H1 (cell line): ENCODE results near the gene NDUFA11. TPM values are rescaled to one million over a fixed set of nuclear protein-coding genes. Genes with fewer than 3 reads are reported as not detected.

ENCODE experiments used
- CTCF ChIA-PET: fragments of 300-600 bp; sonication (Branson Sonifier 250); formaldehyde crosslinking; loops from one replicate; lab custom pipeline; 2021; ENCODE audit not compliant: partially characterized antibody; lab: Charles Lee
- POLR2A ChIA-PET: fragments of 300-600 bp; sonication (Branson Sonifier 250); formaldehyde crosslinking; loops from one replicate; lab custom pipeline; 2021; ENCODE audit warnings: inconsistent platforms; ENCODE audit not compliant: partially characterized antibody; lab: Charles Lee
- DNase-seq, 2 experiments: peaks; one replicate each; pipeline versions ENCODE4 v3.0.0 to v3.0.0-alpha.2; 2010 to 2022; ENCODE audit warnings: low spot score in 2 of 2, low read depth in 1 of 2, mixed read lengths in 1 of 2
- FAIRE-seq: peaks from 2 replicates; lab custom pipeline; 2011; peaks lifted over from hg19 to GRCh38; lab: Jason Lieb, UNC
- H2AFZ ChIP-seq: 2 replicates; pipeline ENCODE4 v1.8.1; 2012; ENCODE audit warnings: low read length, inconsistent platforms
- H2AK5ac ChIP-seq: 2 replicates; pipeline ENCODE4 v1.6.1; 2013; ENCODE audit warnings: low read depth, low read length
- H2BK120ac ChIP-seq: replicated peaks from 2 replicates; pipeline ENCODE3; 2013; ENCODE audit warnings: low read depth, low read length, inconsistent platforms
- H2BK12ac ChIP-seq: 2 replicates; pipeline ENCODE4 v1.6.1; 2013; ENCODE audit warnings: low read depth, low read length
- H2BK15ac ChIP-seq: 2 replicates; pipeline ENCODE4 v1.6.1; 2013; ENCODE audit warnings: low read length
- H2BK20ac ChIP-seq: 2 replicates; pipeline ENCODE4 v1.6.1; 2013; ENCODE audit warnings: low read length
- H2BK5ac ChIP-seq: 2 replicates; pipeline ENCODE4 v1.6.1; 2013; ENCODE audit warnings: low read depth, low read length
- H3K14ac ChIP-seq: 2 replicates; pipeline ENCODE4 v1.6.1; 2013; ENCODE audit warnings: inconsistent platforms; ENCODE audit not compliant: insufficient read length
- H3K18ac ChIP-seq: 2 replicates; pipeline ENCODE4 v1.6.1; 2013; ENCODE audit warnings: low read length; ENCODE audit errors: extremely low read depth
- H3K23ac ChIP-seq: 2 replicates; pipeline ENCODE4 v1.6.1; 2013; ENCODE audit warnings: inconsistent platforms; ENCODE audit not compliant: insufficient read length
- H3K23me2 ChIP-seq: 2 replicates; pipeline ENCODE4 v1.6.1; 2013; ENCODE audit warnings: low read depth, low read length
- H3K27ac ChIP-seq: 2 replicates; pipeline ENCODE4 v1.6.1; 2011; ENCODE audit warnings: low read depth, low read length, inconsistent platforms
- H3K27me3 ChIP-seq, 4 experiments: replicated peaks in 1 of 4; 1 replicate in 1 of 4; 2 replicates in 3 of 4; pipeline versions ENCODE4 v1.6.1 to v1.8.1; 2011 to 2013; ENCODE audit warnings: low read length in 3 of 4, mild to moderate bottlenecking in 3 of 4, inconsistent platforms in 2 of 4, mixed read lengths in 2 of 4, moderate library complexity in 1 of 4; ENCODE audit not compliant: control insufficient read depth in 3 of 4, insufficient read depth in 3 of 4; ENCODE audit errors: extremely low read depth in 1 of 4
- H3K36me3 ChIP-seq, 4 experiments: 2 replicates each; pipeline versions ENCODE4 v1.6.1 to v1.8.1; 2011 to 2013; ENCODE audit warnings: mild to moderate bottlenecking in 4 of 4, low read length in 3 of 4, moderate library complexity in 2 of 4, control low read depth in 1 of 4, inconsistent platforms in 1 of 4; ENCODE audit not compliant: insufficient read depth in 4 of 4, control insufficient read depth in 2 of 4
- H3K4ac ChIP-seq: replicated peaks from 2 replicates; pipeline ENCODE3; 2013; ENCODE audit warnings: low read length, low read depth, mixed read lengths, inconsistent platforms; ENCODE audit not compliant: insufficient read length
- H3K4me1 ChIP-seq, 4 experiments: replicated peaks in 1 of 4; 1 replicate in 1 of 4; 2 replicates in 3 of 4; pipeline versions ENCODE4 v1.6.1 to v1.8.1; 2011 to 2013; ENCODE audit warnings: low read length in 3 of 4, inconsistent platforms in 2 of 4, mixed read lengths in 1 of 4; ENCODE audit not compliant: insufficient read depth in 4 of 4, control insufficient read depth in 3 of 4
- H3K4me2 ChIP-seq, 2 experiments: 2 replicates each; pipeline versions ENCODE4 v1.6.1 to v1.8.1; 2011 to 2013; ENCODE audit warnings: low read depth in 2 of 2, low read length in 2 of 2, control low read depth in 1 of 2, inconsistent platforms in 1 of 2, mild to moderate bottlenecking in 1 of 2; ENCODE audit not compliant: insufficient read depth in 1 of 2
- H3K4me3 ChIP-seq, 4 experiments: fragments of 200-600, 300-600 bp in 1 of 4; sonication (generic), shearing (Covaris generic), sonication (Bioruptor Twin) in 1 of 4; 2 replicates each; pipeline versions ENCODE4 v1.5.1 to v1.8.1; 2011 to 2016; ENCODE audit warnings: low read length in 4 of 4, low read depth in 3 of 4, control low read depth in 2 of 4, inconsistent platforms in 2 of 4, mild to moderate bottlenecking in 2 of 4, mixed read lengths in 1 of 4, moderate library complexity in 1 of 4; ENCODE audit not compliant: insufficient read depth in 2 of 4; ENCODE audit errors: extremely low read depth in 1 of 4
- H3K56ac ChIP-seq: replicated peaks from 2 replicates; pipeline ENCODE3; 2013; ENCODE audit warnings: low read depth, mild to moderate bottlenecking, mixed read lengths, low read length, inconsistent platforms; ENCODE audit not compliant: insufficient read length
- H3K79me1 ChIP-seq: 2 replicates; pipeline ENCODE4 v1.6.1; 2013; ENCODE audit warnings: low read depth, low read length, control low read depth
- H3K79me2 ChIP-seq, 2 experiments: 2 replicates each; pipeline versions ENCODE4 v1.6.1 to v1.8.1; 2012 to 2013; ENCODE audit warnings: low read length in 2 of 2, mild to moderate bottlenecking in 2 of 2, inconsistent platforms in 1 of 2; ENCODE audit not compliant: insufficient read depth in 2 of 2, control insufficient read depth in 1 of 2
- H3K9ac ChIP-seq, 4 experiments: replicated peaks in 1 of 4; 1 replicate in 1 of 4; 2 replicates in 3 of 4; pipeline versions ENCODE4 v1.6.1 to v1.8.1; 2011 to 2013; ENCODE audit warnings: low read depth in 3 of 4, low read length in 3 of 4, control low read depth in 2 of 4, mild to moderate bottlenecking in 2 of 4, moderate library complexity in 2 of 4, inconsistent platforms in 1 of 4; ENCODE audit errors: extremely low read depth in 1 of 4
- H3K9me3 ChIP-seq, 2 experiments: 2 replicates each; pipeline versions ENCODE4 v1.6.1 to v1.8.1; 2012 to 2013; ENCODE audit warnings: mild to moderate bottlenecking in 2 of 2, moderate library complexity in 2 of 2, control low read depth in 1 of 2, inconsistent platforms in 1 of 2, low read depth in 1 of 2, low read length in 1 of 2, mixed read lengths in 1 of 2; ENCODE audit not compliant: insufficient read depth in 2 of 2
- H4K20me1 ChIP-seq, 2 experiments: replicated peaks in 1 of 2; 2 replicates each; pipeline versions ENCODE3 to v1.8.1; 2011 to 2013; ENCODE audit warnings: inconsistent platforms in 2 of 2, low read length in 2 of 2, mild to moderate bottlenecking in 1 of 2; ENCODE audit not compliant: insufficient read depth in 2 of 2, control insufficient read depth in 1 of 2
- H4K5ac ChIP-seq: 2 replicates; pipeline ENCODE4 v1.6.1; 2013; ENCODE audit warnings: low read length, low read depth, mixed read lengths, inconsistent platforms; ENCODE audit not compliant: insufficient read length
- H4K8ac ChIP-seq: 2 replicates; pipeline ENCODE4 v1.8.0; 2013; ENCODE audit warnings: mild to moderate bottlenecking, moderate library complexity, low read length, inconsistent platforms; ENCODE audit not compliant: insufficient read depth; ENCODE audit errors: extremely low read depth
- H4K91ac ChIP-seq: replicated peaks from 2 replicates; pipeline ENCODE3; 2013; ENCODE audit warnings: low read length, mixed read lengths, inconsistent platforms; ENCODE audit not compliant: insufficient read length
- ATF3 ChIP-seq: IDR thresholded peaks from 2 replicates; pipeline ENCODE4 v1.6.1; 2011; ENCODE audit warnings: low read depth, mild to moderate bottlenecking, low read length; ENCODE audit not compliant: insufficient read depth
- CHD1 ChIP-seq: IDR thresholded peaks from 2 replicates; pipeline ENCODE4 v1.6.1; 2012; ENCODE audit warnings: low read depth, low read length, improper control_type of control experiment
- CHD2 ChIP-seq: IDR thresholded peaks from 2 replicates; pipeline ENCODE4 v1.6.1; 2012; ENCODE audit warnings: low read length, improper control_type of control experiment
- HDAC6 ChIP-seq: IDR thresholded peaks from one replicate; pipeline ENCODE4 v1.7.1; 2012; ENCODE audit warnings: low read depth, mild to moderate bottlenecking, inconsistent platforms, low read length, moderate library complexity
- KDM1A ChIP-seq: fragments of 200-600, 300-600 bp; sonication (generic); IDR thresholded peaks from 2 replicates; pipeline ENCODE4 v1.7.1; 2016; ENCODE audit warnings: mild to moderate bottlenecking, low read length, borderline replicate concordance
- KDM5A ChIP-seq: fragments of 200-600 bp; IDR thresholded peaks from 2 replicates; pipeline ENCODE4 v1.7.1; 2012; ENCODE audit warnings: mild to moderate bottlenecking, low read length, inconsistent platforms, mixed read lengths
- MAX ChIP-seq: IDR thresholded peaks from 2 replicates; pipeline ENCODE4 v1.6.1; 2012; ENCODE audit warnings: inconsistent platforms
- SP1 ChIP-seq: IDR thresholded peaks from 2 replicates; pipeline ENCODE4 v1.6.1; 2011; ENCODE audit warnings: low read depth, low read length
- SRF ChIP-seq: IDR thresholded peaks from 2 replicates; pipeline ENCODE4 v1.6.1; 2011; ENCODE audit warnings: mild to moderate bottlenecking, low read depth, low read length, moderate library complexity
- USF2 ChIP-seq: IDR thresholded peaks from 2 replicates; pipeline ENCODE4 v1.6.1; 2011; ENCODE audit warnings: low read length, improper control_type of control experiment
- ZNF274 ChIP-seq: IDR thresholded peaks from 2 replicates; pipeline ENCODE4 v1.7.0; 2012; ENCODE audit warnings: low read length, borderline replicate concordance; ENCODE audit errors: extremely low read depth
- WGBS, 2 experiments: shearing (Covaris generic) in 1 of 2; methylation state at CpG; one replicate each; pipeline versions ENCODE4 v1.1.6 to v1.1.7; 2013 to 2015; ENCODE audit warnings: low lambda C conversion rate in 2 of 2, mixed read lengths in 2 of 2, inconsistent platforms in 1 of 2, low coverage in 1 of 2, missing lambda C conversion rate in 1 of 2; ENCODE audit not compliant: insufficient replicate concordance in 2 of 2, insufficient coverage in 1 of 2, insufficient read length in 1 of 2; ENCODE audit errors: extremely low coverage in 1 of 2, missing lambda C conversion rate in 1 of 2; 5-methylcytosine and 5-hydroxymethylcytosine counted together
- polyA plus RNA-seq, 7 experiments: library from polyadenylated mRNA; depleted of rRNA in 3 of 7; stranded (reverse) in 5 of 7; unstranded in 2 of 7; fragments of >200 nt in 5 of 7; fragments of 200-250 nt in 2 of 7; gene quantifications; 1 replicate in 5 of 7; 2 replicates in 1 of 7; 4 replicates in 1 of 7; pipeline versions ENCODE4 v1.2.1 to v1.2.3, GENCODE V29; 2011 to 2013; ENCODE audit warnings: missing spikeins in 2 of 7, mixed read lengths in 2 of 7
- total RNA-seq: library from RNA; stranded (reverse); fragmentation: NEBNext Ultra II Directional; extraction: Animal tissue kit (Norgen Biotek cat#: 25700); gene quantifications from 2 replicates; pipeline ENCODE4 v1.2.1, GENCODE V29; 2021
- TF ChIP-seq, protein P1 (sequence below): IDR thresholded peaks from 2 replicates; pipeline ENCODE4 v1.6.1; 2012; ENCODE audit warnings: inconsistent platforms

NDUFA11 gene
- total and polyA plus RNA-seq, 2 of the 8 experiments (the other 6 are each of a cell fraction or from before 2014, with no cell fraction given): 205 to 1,037 TPM

GRCh38 chr19:5870986-5871394 lies 32.6 kb downstream of the NDUFA11 start:
- no peaks in the 10 kb centered on the region for H3K79me2 ChIP-seq
- no peaks in the 10 kb centered on the region for H4K20me1 ChIP-seq
- H4K8ac ChIP-seq: no peak overlapping the region
- no peak overlapping the region for H2AK5ac ChIP-seq
- no peaks in the 10 kb centered on the region; a peak in 1 of 7 replicates for H3K4me1 ChIP-seq
- H4K5ac ChIP-seq: no peak overlapping the region
- no peak overlapping the region for H2BK5ac ChIP-seq
- H2BK120ac ChIP-seq: no peak overlapping the region
- no peak overlapping the region for H3K27ac ChIP-seq
- DNase-seq (no peak), FAIRE-seq (no peak)
- H4K91ac ChIP-seq: no peak overlapping the region
- no peaks in the 10 kb centered on the region for H3K23me2 ChIP-seq
- H3K9ac ChIP-seq: no peak overlapping the region
- H3K4ac ChIP-seq: no peak overlapping the region
- H2BK12ac ChIP-seq: no peak overlapping the region
- WGBS, 2 experiments: 89% methylated on average over 12 of the region's 12 CpGs; no CpG with 5 or more reads in 1 of the 2 experiments
- ChIA-PET POLR2A (interaction anchor here (0.6 to 1.8 kb wide), 2 partner anchors 32 to 339 kb away, joined by 3 to 4 read pairs; partner anchors contain the start of gene NDUFA11), CTCF (interaction anchor here (0.7 to 1.8 kb wide), 4 partner anchors 24 to 52 kb away, joined by 3 to 6 read pairs (median 4); partner anchors contain the start of gene FUT6)
- no peak overlapping the region for H3K4me2 ChIP-seq
- no peaks in the 10 kb centered on the region for H3K9me3 ChIP-seq
- H2AFZ ChIP-seq: no peak overlapping the region
- no peak overlapping the region; the same call in 1 of the 2 replicates for H2BK20ac ChIP-seq
- no peak overlapping the region for H3K18ac ChIP-seq
- H3K36me3 ChIP-seq: no peaks in the 10 kb centered on the region
- H3K23ac ChIP-seq: no peak overlapping the region
- H3K27me3 ChIP-seq: peaks cover 0 to 2% (median 0%) of the 10 kb centered on the region in 4 experiments; a peak in 2 of 7 replicates
- no peak overlapping the region for H3K56ac ChIP-seq
- no peaks in the 10 kb centered on the region for H3K79me1 ChIP-seq
- H2BK15ac ChIP-seq: no peak overlapping the region
- no peak overlapping the region for H3K14ac ChIP-seq
- no peak overlapping the region for H3K4me3 ChIP-seq
- no peak for TF ChIP-seq HDAC6
- no peak for TF ChIP-seq USF2
- no peak for TF ChIP-seq MAX
- TF ChIP-seq SP1: no peak
- TF ChIP-seq ATF3: no peak
- TF ChIP-seq CHD1: no peak
- TF ChIP-seq SRF: no peak
- TF ChIP-seq, protein P1, sequence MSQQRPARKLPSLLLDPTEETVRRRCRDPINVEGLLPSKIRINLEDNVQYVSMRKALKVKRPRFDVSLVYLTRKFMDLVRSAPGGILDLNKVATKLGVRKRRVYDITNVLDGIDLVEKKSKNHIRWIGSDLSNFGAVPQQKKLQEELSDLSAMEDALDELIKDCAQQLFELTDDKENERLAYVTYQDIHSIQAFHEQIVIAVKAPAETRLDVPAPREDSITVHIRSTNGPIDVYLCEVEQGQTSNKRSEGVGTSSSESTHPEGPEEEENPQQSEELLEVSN: no peak
- no peak for TF ChIP-seq KDM1A
- TF ChIP-seq KDM5A: no peak
- TF ChIP-seq ZNF274: no peak
- TF ChIP-seq CHD2: no peak
